Kidney tubule cell (primary cell): ENCODE results near the gene TSPYL2.

Experiments
- DNase-seq: peaks from one replicate; pipeline ENCODE4 v3.0.0-alpha.2; 2018; ENCODE audit warnings: low spot score

The TSPYL2 gene

DNA sequence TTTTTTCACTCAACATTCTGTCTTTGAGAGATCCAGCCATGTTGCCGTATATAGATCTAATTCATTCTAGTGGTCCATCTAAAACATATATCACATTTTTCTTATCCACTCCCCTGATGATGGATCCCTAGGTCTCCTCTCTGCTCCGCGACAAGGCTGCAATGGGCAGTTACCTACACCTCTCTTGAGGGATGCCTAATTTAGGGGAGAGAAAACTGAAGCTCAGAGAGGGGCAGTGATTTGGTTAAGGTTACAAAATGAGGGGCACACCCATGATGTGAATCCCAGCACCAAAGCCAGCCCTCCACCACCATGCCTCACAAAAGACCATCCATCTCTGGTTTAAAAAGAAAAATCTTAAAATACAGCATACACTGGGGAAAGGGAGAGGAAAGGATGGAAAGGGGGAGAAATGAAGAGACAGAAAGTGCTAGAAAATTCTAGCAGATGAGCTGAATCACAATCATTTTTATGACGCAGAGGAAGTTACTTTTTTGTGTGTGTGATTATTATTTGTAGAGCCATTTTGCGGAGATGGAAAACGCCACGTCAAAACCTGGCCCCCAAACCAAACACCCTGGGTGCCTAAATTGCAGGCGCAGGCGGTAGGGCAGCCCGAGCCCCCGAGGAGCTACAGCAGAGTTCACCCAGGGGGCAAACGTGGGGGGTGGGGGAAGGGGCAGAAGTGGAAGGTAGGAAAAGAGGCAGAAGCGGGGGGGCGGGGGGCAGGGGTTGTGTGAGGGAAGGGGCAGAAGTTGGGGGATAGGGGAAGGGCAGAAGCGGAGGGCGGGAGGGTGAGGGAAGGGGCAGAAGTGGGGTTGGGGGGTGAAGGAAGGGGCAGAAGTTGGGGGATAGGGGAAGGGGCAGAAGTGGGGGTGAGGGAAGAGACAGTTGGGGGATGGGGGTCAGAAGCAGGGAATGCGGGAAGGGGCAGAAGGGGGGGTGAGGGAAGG, 1.3 kb upstream of the TSPYL2 start:
- DNase-seq = no peak

GRCh38 chrX:53082773-53083616, 828 bp downstream of the TSPYL2 start:
- no peak for DNase-seq

GRCh38 chrX:53084043-53084570, 1.9 kb downstream of the TSPYL2 start:
- DNase-seq = no peak

DNA sequence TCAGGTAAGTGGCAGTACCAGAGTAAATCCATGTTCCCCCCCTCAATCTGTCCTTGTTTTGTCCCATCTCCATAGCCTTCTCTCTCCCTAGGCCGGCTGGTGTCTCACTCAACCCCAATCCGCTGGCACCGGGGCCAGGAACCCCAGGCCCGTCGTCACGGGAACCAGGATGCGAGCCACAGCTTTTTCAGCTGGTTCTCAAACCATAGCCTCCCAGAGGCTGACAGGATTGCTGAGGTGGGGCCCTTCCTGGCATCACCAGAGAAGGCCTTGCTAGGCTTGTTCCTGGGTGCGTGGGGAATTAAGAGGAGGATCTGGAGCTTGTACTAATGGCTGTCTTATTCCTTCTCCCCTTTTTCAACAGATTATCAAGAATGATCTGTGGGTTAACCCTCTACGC, 2.7 kb downstream of the TSPYL2 start:
- DNase-seq = no peak

GRCh38 chrX:53085661-53086229, 3.6 kb downstream of the TSPYL2 start:
- DNase-seq = no peak

DNA sequence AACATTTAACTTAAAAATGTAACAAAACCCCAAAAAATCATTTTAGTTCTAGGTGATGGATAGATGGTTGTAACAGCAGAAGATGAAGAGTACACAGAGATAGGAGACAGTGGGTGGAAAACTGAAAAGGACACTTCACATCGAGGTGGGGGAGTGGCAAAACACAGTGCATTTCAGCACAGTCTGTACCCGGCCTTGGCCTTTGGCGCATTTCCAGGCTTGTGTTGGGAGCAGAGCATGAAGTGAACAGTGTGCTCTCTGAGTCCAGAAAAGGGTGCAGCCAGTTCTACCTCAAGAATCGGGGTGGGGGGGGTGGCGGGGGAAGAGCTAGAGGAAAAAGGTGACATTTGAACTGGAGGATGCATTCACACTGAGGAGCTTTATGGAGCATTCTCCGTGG, 4.3 kb downstream of the TSPYL2 start:
- DNase-seq = no peak

- no peak for DNase-seq
These were observed 5.2 kb downstream of the TSPYL2 start for GRCh38 chrX:53087388-53087831.

DNA sequence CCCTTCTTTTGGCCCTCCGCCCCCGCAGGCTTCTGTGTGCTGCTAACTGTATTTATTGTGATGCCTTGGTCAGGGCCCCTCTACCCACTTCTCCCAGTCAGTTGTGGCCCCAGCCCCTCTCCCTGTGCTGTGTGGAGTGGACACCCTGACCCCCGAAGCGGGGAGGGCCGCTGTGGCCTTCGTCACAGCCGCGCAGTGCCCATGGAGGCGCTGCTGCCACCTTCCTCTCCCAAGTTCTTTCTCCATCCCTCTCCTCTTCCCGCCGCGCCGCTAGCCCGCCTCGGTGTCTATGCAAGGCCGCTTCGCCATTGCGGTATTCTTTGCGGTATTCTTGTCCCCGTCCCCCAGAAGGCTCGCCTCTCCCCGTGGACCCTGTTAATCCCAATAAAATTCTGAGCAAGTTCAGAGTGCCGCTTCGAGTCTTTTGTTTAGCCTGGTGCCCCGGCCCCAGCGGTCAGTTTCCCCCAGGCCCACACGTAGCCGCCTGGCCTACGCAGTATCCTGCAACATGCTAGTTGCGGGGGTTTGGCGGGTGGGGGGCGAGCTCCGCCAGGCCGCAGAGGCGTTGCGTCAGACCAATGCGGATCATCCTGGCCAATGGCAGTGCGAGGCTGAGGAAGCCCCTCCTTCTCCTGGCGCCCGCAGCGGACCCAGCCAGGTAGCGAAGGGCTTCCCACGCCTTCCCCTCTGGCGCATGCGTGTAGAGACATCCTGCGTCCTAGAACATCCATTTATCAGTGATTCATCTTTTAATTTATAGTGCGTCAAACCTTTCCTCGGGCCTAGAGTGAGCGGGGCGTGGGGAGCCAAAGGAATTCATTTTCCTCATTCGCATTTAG, 6.2 kb downstream of the TSPYL2 start:
- peak; percentile 88 for DNase-seq

- peak; percentile 70 for DNase-seq
These were observed 7.2 kb downstream of the TSPYL2 start for GRCh38 chrX:53089224-53089842.

DNA sequence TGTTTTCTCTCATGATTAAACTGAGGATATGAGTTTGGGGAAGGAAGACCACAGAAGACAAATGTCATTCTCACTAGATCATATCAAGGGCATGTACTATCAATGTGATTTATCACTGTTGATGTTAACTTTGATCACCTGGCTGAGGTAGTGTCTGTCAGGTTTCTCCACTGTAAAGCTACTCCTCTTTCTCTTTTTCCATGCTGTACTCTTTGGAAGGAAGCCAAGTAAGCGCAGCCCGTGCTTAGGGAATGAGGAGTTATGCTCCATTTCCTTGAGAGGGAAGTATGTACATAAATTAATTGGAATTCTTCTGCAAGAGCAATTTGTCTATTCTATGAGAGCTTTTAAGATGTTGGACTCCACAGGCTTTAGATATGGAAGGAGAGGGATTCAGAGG, 7.8 kb downstream of the TSPYL2 start:
- no peak for DNase-seq

DNA sequence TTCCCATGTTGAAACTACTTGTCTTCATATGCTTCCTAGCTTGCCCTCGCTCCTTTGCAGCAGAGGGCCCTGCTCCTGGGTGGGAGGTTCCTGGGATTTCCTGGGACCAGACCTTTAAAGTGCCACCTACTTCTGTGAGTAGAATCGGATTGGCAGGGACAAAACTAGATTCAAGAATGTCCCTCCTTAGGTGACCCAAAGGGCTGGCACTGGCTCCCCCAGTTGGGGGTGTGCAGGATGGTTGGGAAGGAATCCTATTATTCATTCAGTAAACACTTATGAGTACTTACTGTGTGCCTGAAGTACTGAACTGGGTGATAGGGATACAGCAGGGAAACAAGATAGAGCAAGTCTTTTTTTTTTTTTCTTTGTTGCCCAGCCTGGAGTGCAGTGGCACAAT, 9.2 kb downstream of the TSPYL2 start:
- DNase-seq = no peak

- peak; percentile 75 for DNase-seq
These were observed 11.0 kb downstream of the TSPYL2 start for GRCh38 chrX:53093177-53093655.

GRCh38 chrX:53093748-53094581, 11.8 kb downstream of the TSPYL2 start, which contains the start of gene KANTR:
Gene KANTR, plus strand, starts transcription at chrX:53094142. Its CDS starts 30,131 bp downstream, at chrX:53124273.
- peak; percentile 95 for DNase-seq

GRCh38 chrX:53094582-53094905, 12.4 kb downstream of the TSPYL2 start:
- no peak for DNase-seq

DNA sequence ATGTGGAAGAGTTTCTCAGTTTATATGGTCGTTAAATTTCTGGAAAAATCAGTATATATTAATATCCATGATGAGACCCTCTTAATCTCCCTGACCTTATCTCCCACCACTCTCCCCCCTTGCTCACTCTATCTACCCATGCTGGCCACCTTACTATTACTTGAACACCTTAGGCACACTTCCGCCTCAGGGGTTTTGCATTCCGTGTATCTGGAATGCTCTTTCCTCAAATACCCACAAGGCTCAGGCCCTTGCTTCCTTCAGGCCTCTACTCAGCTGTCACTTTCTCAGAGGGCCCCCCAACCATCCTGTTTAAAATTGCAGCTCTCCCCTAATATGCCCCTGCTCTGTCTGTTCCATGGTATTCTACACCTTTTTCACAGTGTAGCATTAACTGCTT, 13.6 kb downstream of the TSPYL2 start:
- no peak for DNase-seq

GRCh38 chrX:53114864-53115549, 32.8 kb downstream of the TSPYL2 start:
- no peak for DNase-seq

GRCh38 chrX:53115550-53115874, 33.3 kb downstream of the TSPYL2 start:
- no peak for DNase-seq

DNA sequence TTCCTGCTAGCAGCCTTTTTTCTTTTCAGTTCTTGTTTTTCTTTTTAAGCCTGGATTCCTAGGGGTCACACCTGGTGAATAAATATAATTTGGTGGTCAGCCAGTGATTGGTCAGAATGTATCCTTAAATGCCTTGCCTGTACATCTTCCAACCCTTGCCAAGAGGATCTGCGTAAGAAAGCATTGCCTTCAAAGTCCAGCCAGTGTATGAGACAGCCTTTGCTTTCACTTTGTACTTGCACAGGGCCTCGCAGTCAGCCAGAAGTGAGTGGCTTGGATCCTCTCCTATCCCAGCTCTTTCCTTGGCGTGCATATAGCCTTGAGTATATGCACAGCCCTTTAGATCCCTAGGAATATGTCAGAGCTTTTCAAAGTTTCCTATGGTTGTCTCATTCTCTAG, 33.9 kb downstream of the TSPYL2 start:
- peak; percentile 3 for DNase-seq

GRCh38 chrX:53122013-53122412, 39.8 kb downstream of the TSPYL2 start:
- DNase-seq = no peak
